Fibroblast of villous mesenchyme (primary cell): ENCODE data around the gene AAK1. TPM values are rescaled to one million over a fixed set of nuclear protein-coding genes. Genes with fewer than 3 reads are reported as not detected.

ENCODE experiments used
- DNase-seq: peaks from one replicate; pipeline ENCODE4 v3.0.0-alpha.2; 2010; ENCODE audit warnings: low read depth
- H3K4me3 ChIP-seq: 2 replicates; pipeline ENCODE4 v1.5.1; 2011; ENCODE audit warnings: low read depth, mild to moderate bottlenecking, low read length
- total RNA-seq: library from RNA; depleted of rRNA; stranded (reverse); fragments of >200 nt; gene quantifications from 2 replicates; pipeline ENCODE4 v1.2.3, GENCODE V29; 2012
- TF ChIP-seq, protein P1 (sequence below): IDR thresholded peaks from 2 replicates; pipeline ENCODE4 v1.5.1; 2012; ENCODE audit warnings: low read depth, mild to moderate bottlenecking, low read length; ENCODE audit not compliant: insufficient read depth

The AAK1 gene
- total RNA-seq, 1 donor: 68.2 TPM

DNA sequence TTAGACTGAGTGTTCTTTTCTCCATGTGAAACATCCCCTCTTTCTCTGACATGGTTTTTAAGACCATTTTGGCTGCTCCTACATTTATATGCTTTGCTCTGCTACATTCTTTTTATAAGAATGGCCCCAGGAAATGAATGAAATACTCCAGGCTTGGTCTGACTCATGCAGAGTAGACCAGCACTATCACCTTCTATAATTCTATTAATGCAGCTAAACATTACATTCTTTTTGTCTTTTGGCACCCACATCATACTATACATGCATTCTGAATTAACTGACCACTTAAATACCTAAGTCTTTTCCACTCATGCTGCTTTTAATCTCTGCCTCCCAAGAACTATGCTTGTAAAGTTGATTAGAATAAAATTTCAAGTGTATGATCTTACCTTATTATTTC, 94.1 kb downstream of the AAK1 start:
- TF ChIP-seq, protein P1, sequence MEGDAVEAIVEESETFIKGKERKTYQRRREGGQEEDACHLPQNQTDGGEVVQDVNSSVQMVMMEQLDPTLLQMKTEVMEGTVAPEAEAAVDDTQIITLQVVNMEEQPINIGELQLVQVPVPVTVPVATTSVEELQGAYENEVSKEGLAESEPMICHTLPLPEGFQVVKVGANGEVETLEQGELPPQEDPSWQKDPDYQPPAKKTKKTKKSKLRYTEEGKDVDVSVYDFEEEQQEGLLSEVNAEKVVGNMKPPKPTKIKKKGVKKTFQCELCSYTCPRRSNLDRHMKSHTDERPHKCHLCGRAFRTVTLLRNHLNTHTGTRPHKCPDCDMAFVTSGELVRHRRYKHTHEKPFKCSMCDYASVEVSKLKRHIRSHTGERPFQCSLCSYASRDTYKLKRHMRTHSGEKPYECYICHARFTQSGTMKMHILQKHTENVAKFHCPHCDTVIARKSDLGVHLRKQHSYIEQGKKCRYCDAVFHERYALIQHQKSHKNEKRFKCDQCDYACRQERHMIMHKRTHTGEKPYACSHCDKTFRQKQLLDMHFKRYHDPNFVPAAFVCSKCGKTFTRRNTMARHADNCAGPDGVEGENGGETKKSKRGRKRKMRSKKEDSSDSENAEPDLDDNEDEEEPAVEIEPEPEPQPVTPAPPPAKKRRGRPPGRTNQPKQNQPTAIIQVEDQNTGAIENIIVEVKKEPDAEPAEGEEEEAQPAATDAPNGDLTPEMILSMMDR: no peak
- no peak overlapping the region for H3K4me3 ChIP-seq
- DNase-seq: peak; percentile 53

DNA sequence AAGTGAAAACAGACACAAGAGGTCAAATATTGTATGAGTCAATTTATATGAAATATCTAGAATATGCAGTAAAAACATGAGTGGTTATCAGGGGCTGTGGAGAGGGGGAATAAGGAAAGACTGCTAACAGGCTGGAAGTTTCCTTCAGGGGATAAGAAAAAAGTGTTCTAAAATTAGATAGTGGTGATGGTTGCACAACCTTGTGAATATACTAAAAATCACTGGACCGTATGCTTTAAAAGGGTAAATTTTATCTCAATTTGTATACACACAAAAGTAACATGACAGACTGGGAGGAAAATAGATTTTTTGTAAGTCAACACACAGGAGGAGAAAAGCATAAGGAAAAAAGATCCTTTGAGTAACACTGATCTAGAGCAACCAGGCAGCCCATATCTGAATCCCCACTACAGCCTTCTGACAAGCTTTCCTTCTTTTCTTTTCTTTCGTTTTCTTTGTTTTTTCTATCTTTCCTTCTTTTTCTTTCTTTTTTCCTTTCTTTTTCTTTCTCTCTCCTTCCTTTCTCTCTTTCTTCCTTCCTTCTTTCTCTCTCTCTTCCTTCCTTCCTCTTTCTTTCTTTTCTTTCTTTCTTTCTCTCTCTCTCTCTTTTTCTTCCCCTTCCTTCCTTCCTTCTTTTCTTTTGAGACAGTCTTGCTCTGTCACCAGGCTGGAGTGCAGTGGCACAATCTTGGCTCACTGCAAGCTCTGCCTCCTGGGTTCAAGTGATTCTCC, 95.4 kb downstream of the AAK1 start:
- no peak overlapping the region for H3K4me3 ChIP-seq
- DNase-seq: peak; percentile 43
- TF ChIP-seq, protein P1: no peak

DNA sequence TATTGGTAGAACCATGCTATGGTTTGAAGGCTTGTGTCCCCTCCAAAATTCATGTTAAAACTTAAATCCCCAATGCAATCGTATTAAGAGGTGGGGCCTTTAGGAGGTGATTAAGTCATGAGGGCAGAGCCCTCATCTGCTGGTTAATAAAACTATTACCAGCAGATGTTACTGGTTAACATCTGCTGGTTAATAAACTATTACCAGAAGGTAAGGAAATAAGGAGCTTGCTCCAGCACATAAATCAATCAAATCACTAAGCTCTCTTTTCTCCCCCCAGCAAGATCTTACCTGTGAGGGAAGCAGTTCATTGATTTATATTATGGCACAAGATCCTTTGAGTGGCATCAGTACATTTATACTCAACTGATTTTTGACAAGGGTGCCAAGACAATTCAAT, 96.9 kb downstream of the AAK1 start:
- TF ChIP-seq, protein P1: no peak
- DNase-seq: no peak
- H3K4me3 ChIP-seq: no peak overlapping the region

DNA sequence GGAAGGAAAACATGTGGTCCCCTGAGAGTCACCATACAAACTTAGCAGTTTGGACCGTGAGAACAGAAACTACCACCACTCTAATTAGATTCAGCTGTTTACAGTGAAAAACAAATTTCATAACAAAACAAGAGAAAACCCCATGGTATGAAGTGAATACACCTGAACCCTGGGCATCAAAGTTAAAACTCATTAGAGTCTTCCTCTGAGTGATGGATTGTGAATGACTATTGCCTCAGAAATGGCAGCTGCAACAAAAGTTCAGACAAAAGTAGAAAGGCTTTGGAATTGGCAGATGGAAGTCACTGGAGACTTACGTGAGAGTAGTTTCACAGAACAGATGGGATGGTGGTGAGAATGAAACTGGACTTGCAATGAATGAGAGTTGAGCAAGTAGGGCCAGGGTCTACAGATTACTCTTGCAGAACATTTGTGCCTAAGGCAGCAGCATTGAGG, 98.0 kb downstream of the AAK1 start:
- H3K4me3 ChIP-seq: no peak overlapping the region
- TF ChIP-seq, protein P1: no peak
- no peak for DNase-seq

DNA sequence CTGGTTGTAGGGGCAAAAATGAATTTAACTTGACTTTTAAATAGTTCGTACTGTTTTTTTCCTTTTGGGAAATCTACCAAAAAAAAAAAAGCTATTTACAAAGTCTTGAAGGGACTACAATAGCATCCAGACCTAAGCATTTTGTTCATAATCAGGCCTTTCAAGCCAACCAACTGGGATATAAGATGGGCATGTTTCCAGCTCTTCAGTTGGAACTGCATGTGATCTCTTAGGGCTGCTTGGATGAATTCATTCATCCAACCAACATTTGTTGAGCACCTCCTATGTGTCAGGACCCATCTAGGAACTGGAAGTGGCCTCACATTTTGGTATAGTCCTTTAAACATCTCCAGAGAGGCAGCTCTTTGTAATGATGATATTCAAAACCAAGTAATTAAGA, 98.6 kb downstream of the AAK1 start:
- DNase-seq: no peak
- TF ChIP-seq, protein P1: no peak

DNA sequence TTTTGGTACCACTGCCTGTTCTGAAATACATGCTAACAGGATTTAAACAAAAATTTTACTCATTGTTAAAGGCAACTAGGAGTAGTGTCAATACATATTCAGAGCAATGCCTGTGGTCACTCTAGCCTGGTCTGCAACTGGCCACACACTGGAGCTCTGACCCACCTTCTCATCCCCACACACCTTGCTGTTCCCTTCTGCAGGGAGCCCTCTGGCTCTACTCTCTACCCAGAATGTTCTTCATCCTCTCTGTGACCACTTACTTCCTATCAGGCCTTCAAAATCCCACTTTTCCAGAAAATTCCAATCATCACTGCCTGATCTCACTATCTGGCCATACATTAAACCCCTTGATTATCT, 104.0 kb downstream of the AAK1 start:
- TF ChIP-seq, protein P1: no peak
- no peak for DNase-seq
- H3K4me3 ChIP-seq: no peak overlapping the region

More for the DNA sequence above, 98.6 kb downstream of the AAK1 start:
- no peak overlapping the region for H3K4me3 ChIP-seq
